GM21381 (cell line): ENCODE data around the gene FOXK2.
"Not testable (repeated sequence)": the region's sequence is repeated elsewhere in the genome, so short reads cannot be mapped to it uniquely, and the experiment has no call there.

ENCODE experiments used
- ATAC-seq: cut with Tn5 transposase; IDR thresholded peaks from one replicate; pipeline ENCODE4 v1.9.1; 2021; ENCODE audit warnings: mild to moderate bottlenecking, moderate library complexity; ENCODE audit not compliant: unreplicated experiment

FOXK2 gene

GRCh38 chr17:82528484-82529265 lies 9.1 kb downstream of the FOXK2 start:
- no peak for ATAC-seq

- ATAC-seq: no peak
Observed at GRCh38 chr17:82529914-82530300, 10.4 kb downstream of the FOXK2 start.

- no peak for ATAC-seq
Observed at GRCh38 chr17:82531431-82531881, 11.9 kb downstream of the FOXK2 start.

- no peak for ATAC-seq
Observed at GRCh38 chr17:82534401-82534812, 14.9 kb downstream of the FOXK2 start.

GRCh38 chr17:82536512-82537201 lies 17.1 kb downstream of the FOXK2 start:
- no peak for ATAC-seq

GRCh38 chr17:82537228-82537627 lies 17.7 kb downstream of the FOXK2 start:
- ATAC-seq: not testable (repeated sequence)

- ATAC-seq: not testable (repeated sequence)
Observed at GRCh38 chr17:82539076-82539475, 19.5 kb downstream of the FOXK2 start.

- no peak for ATAC-seq
Observed at GRCh38 chr17:82542439-82542838, 22.9 kb downstream of the FOXK2 start.

GRCh38 chr17:82544431-82545070 lies 25.0 kb downstream of the FOXK2 start:
- ATAC-seq: no peak

- no peak for ATAC-seq
Observed at GRCh38 chr17:82545071-82545462, 25.5 kb downstream of the FOXK2 start.

- ATAC-seq: no peak
Observed at GRCh38 chr17:82547981-82548380, 28.4 kb downstream of the FOXK2 start.

GRCh38 chr17:82548681-82549303 lies 29.3 kb downstream of the FOXK2 start:
- ATAC-seq: no peak

- ATAC-seq: peak; percentile 72
Observed at GRCh38 chr17:82551779-82552457, 32.4 kb downstream of the FOXK2 start.

- no peak for ATAC-seq
Observed at GRCh38 chr17:82552580-82552979, 33.0 kb downstream of the FOXK2 start.

- no peak for ATAC-seq
Observed at GRCh38 chr17:82553210-82553930, 33.8 kb downstream of the FOXK2 start.

- not testable (repeated sequence) for ATAC-seq
Observed at GRCh38 chr17:82557510-82557909, 38.0 kb downstream of the FOXK2 start.

GRCh38 chr17:82559566-82560251 lies 40.2 kb downstream of the FOXK2 start:
- no peak for ATAC-seq

- no peak for ATAC-seq
Observed at GRCh38 chr17:82560252-82560642, 40.7 kb downstream of the FOXK2 start.

- ATAC-seq: no peak
Observed at GRCh38 chr17:82560802-82561428, 41.4 kb downstream of the FOXK2 start.
